K562 (cell line): ENCODE results near the gene CAPRIN1.

Source experiments
- COPS2 ChIP-seq: fragments of 450-650 bp; conservative IDR thresholded peaks from 2 replicates; pipeline ENCODE4 v1.6.1; 2016; ENCODE audit warnings: mild to moderate bottlenecking, moderate library complexity
- HMBOX1 ChIP-seq: sonication (generic); IDR thresholded peaks from 2 replicates; pipeline ENCODE4 v1.6.1; 2016
- KLF1 ChIP-seq: fragments of 450-650 bp; IDR thresholded peaks from 2 replicates; pipeline ENCODE4 v1.6.1; 2016; ENCODE audit warnings: missing genetic modification characterization, missing compliant biosample characterization
- MEF2D ChIP-seq: conservative IDR thresholded peaks from 2 replicates; pipeline ENCODE4 v1.6.1; 2016; ENCODE audit warnings: low read depth, missing genetic modification characterization, missing compliant biosample characterization
- NCOA1 ChIP-seq: fragments of 450-650 bp; IDR thresholded peaks from 2 replicates; pipeline ENCODE4 v1.6.1; 2016; ENCODE audit warnings: low read depth
- POLR2A ChIP-seq: fragments of 450-650 bp; conservative IDR thresholded peaks from 2 replicates; pipeline ENCODE4 v1.6.1; 2016
- RBBP5 ChIP-seq: fragments of 200-600 bp; sonication (generic); IDR thresholded peaks from 2 replicates; pipeline ENCODE4 v1.6.1; 2012; ENCODE audit warnings: borderline replicate concordance, mild to moderate bottlenecking, low read length, control low read depth, inconsistent platforms; ENCODE audit not compliant: insufficient read depth, poor library complexity, severe bottlenecking
- RBFOX2 ChIP-seq: fragments of 200-400 bp; formaldehyde crosslinking; IDR thresholded peaks from 2 replicates; pipeline ENCODE4 v1.6.1; 2017; ENCODE audit warnings: low read depth, mild to moderate bottlenecking, low read length, moderate library complexity
- RBM25 ChIP-seq: fragments of 200-400 bp; formaldehyde crosslinking; IDR thresholded peaks from 2 replicates; pipeline ENCODE4 v1.6.1; 2018; ENCODE audit warnings: low read length, low read depth, moderate library complexity; ENCODE audit not compliant: severe bottlenecking
- ZNF282 ChIP-seq: sonication (generic); formaldehyde crosslinking; IDR thresholded peaks from 2 replicates; pipeline ENCODE4 v1.8.1; 2023; ENCODE audit warnings: missing genetic modification reagents
- ZNF561 ChIP-seq: fragments of 450-650 bp; formaldehyde crosslinking; conservative IDR thresholded peaks from 2 replicates; pipeline ENCODE4 v1.4.0; 2020; ENCODE audit warnings: mild to moderate bottlenecking, moderate library complexity
- TF ChIP-seq, protein P1 (sequence below): fragments of 250-450 bp; sonication (Bioruptor Pico); IDR thresholded peaks from 2 replicates; pipeline ENCODE4 v1.8.0; 2021; ENCODE audit warnings: borderline replicate concordance, mild to moderate bottlenecking, moderate library complexity; ENCODE audit not compliant: poor library complexity, severe bottlenecking
- TF ChIP-seq, protein P2 (sequence below), 2 experiments: fragments of 450-650 bp in 1 of 2; sonication (generic) in 1 of 2; formaldehyde crosslinking in 1 of 2; IDR thresholded peaks in 1 of 2; conservative IDR thresholded peaks in 1 of 2; 2 replicates each; pipeline versions ENCODE4 v1.6.1 to v1.8.1; 2016 to 2023; ENCODE audit warnings: mild to moderate bottlenecking in 2 of 2, moderate library complexity in 2 of 2, inconsistent platforms in 1 of 2, missing genetic modification reagents in 1 of 2

DNA sequence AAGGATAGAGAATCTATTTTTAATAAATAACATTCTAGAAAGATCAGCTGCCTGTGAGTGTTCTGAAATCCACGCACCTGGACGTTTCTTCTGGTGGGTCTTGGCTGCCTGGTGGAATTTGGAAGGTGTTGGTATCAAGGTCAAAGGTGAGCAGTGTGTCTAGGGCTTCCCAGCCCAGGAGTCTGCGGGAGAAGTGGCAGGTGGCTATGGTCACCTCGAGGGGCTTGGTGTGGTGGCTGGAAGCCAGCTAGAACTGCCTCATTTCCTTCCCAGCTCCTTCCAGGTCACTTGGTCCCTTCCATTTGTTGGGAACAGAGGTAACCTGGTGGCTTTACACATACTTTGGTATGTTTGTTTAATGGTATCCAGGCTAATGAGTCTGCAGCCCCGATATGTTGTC lies 95.3 kb downstream of the CAPRIN1 start:
- TF ChIP-seq COPS2 (no peak), ZNF282 (CRISPR knock-in tag) (no peak), KLF1 (no peak), NCOA1 (no peak), POLR2A (no peak), ZNF561 (CRISPR knock-in tag) (no peak), HMBOX1 (no peak), RBBP5 (no peak), RBM25 (no peak), MEF2D (tag) (no peak), RBFOX2 (no peak)
- TF ChIP-seq, protein P1, sequence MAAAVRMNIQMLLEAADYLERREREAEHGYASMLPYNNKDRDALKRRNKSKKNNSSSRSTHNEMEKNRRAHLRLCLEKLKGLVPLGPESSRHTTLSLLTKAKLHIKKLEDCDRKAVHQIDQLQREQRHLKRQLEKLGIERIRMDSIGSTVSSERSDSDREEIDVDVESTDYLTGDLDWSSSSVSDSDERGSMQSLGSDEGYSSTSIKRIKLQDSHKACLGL, result no peak
- TF ChIP-seq, protein P2, sequence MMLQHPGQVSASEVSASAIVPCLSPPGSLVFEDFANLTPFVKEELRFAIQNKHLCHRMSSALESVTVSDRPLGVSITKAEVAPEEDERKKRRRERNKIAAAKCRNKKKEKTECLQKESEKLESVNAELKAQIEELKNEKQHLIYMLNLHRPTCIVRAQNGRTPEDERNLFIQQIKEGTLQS (IDR thresholded peaks at IDR 0.05), result no peak
- TF ChIP-seq, protein P2 (CRISPR knock-in tag; conservative IDR thresholded peaks at IDR 0.05), result no peak
